Prostate gland (tissue), 2 donors: ENCODE results near the gene GGA3.
"Not testable (repeated sequence)": the region's sequence is repeated elsewhere in the genome, so short reads cannot be mapped to it uniquely, and the experiment has no call there.

Experiments used
- CTCF ChIP-seq, 4 experiments: fragments of 200-600 bp in 2 of 4; fragments of 450-650 bp in 2 of 4; sonication (generic) in 2 of 4; IDR thresholded peaks; 1 replicate in 3 of 4; 2 replicates in 1 of 4; pipeline ENCODE4 v1.5.1; 2016 to 2019; ENCODE audit warnings: antibody characterized with exemption in 4 of 4, mild to moderate bottlenecking in 2 of 4, moderate library complexity in 2 of 4
- POLR2A ChIP-seq: fragments of 450-650 bp; IDR thresholded peaks from one replicate; pipeline ENCODE4 v1.6.1; 2016; ENCODE audit warnings: antibody characterized with exemption, mild to moderate bottlenecking
- POLR2AphosphoS5 ChIP-seq: sonication (generic); formaldehyde crosslinking; IDR thresholded peaks from one replicate; pipeline ENCODE4 v1.6.1; 2017; ENCODE audit warnings: antibody characterized with exemption

GRCh38 chr17:75255954-75256698 lies 5.3 kb downstream of the GGA3 start:
- not testable (repeated sequence) for TF ChIP-seq CTCF (IDR thresholded peaks at IDR 0.05); POLR2A; POLR2AphosphoS5
